Stimulated activated CD4-positive, alpha-beta T cell treated with anti-CD3 and anti-CD28 coated beads, Interleukin-15, amount 100 ng/mL, for 1 hour (primary cell): ENCODE measurements around the gene CACNG7.

Experiments used
- DNase-seq, 2 donors: peaks; one replicate each; pipeline ENCODE4 v3.0.0-alpha.2; 2020; ENCODE audit warnings: low read depth in 1 of 2, low spot score in 1 of 2

The CACNG7 gene

GRCh38 chr19:53951947-53952346, 42.9 kb downstream of the CACNG7 start:
- no peak for DNase-seq

GRCh38 chr19:53953383-53953782, 44.3 kb downstream of the CACNG7 start:
- no peak for DNase-seq

- no peak for DNase-seq
These were observed 48.5 kb downstream of the CACNG7 start for GRCh38 chr19:53957448-53958167.

GRCh38 chr19:53958168-53958571, 49.1 kb downstream of the CACNG7 start:
- DNase-seq = no peak

DNA sequence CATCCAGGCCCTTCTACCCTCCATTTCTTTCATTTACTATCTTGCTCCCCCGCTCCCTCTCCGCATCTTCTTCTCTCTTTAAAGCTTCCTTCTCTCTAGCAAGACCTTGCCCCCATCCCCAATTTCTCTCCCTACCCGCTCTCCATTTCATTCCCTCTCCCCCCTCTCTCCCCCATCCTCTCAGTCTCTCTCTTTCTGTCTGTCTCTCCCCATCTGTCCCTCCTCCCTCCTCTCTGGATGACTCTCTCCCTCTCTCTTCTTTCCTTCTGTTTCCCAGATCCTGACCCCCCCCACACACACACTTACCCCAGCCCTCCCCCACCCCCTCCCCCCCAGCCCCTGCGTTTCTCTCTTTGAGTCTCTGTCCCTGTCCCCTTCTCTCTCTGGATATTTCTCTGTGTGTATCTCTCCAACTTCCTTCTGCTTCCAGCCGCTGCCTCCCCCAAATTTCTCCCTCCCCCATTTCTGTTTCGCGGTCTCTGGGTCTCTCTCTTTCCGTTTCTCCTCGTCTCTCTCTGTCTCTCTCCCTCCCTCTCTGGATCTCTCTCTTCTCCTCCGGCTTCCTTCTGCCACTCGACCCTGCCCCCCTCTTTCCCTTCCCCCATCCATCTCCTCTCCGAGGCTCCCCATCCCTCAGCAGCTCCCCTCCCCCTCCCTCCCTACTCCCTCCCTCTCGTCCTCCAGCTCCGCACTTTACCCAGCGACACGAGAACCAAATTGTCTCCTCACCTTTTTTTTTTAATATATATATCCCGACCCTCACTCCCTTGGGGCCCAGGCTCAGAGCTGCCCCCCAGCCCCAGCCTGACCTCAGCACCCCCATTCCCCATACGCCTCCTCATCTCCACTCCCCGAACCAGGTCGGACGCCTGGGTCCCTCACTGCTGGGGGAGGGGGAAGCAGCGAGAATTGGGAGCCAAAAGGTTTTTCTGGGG, 50.0 kb downstream of the CACNG7 start:
- DNase-seq = no peak

DNA sequence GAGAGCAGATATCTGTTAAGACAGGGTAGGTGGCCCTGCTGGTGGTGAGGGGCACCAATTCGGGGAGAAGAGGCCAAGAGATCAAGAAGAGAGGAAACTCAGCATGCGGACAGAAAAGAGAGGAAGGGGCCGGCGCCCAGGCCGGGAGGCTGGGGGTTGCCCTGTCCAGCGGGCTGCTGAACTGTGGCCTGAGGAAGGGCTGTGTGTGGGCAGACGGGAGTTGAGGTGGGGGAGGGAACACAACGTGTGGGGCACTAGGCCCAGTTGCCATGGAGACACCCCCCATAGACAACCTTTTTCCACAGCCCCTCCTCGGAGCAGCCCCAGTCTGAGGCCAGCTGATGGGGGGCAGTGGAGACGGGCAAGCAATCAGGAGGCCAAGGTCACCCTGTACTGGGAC, 51.1 kb downstream of the CACNG7 start:
- DNase-seq = no peak

DNA sequence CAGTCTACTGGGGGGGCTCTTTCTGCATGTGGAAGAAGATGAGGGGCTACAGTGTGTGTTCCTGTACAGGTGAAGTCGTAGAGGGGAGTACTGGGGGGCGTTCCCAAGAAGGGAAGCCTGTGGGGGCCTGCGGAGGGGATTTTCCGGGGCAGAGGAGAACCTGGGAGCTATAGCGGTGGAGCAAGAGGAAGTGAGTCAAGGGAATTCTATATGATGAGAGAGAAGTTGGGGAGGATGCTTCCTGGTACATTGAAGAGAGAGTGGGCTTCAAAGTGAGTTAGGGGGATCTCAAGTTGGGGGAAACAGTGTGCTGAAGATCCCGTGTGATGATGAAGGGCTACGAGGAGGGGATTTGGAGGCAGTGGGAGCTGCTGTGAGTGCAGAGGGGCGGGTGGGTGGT, 51.8 kb downstream of the CACNG7 start:
- no peak for DNase-seq

- DNase-seq = no peak
These were observed 52.7 kb downstream of the CACNG7 start for GRCh38 chr19:53961523-53962356.

DNA sequence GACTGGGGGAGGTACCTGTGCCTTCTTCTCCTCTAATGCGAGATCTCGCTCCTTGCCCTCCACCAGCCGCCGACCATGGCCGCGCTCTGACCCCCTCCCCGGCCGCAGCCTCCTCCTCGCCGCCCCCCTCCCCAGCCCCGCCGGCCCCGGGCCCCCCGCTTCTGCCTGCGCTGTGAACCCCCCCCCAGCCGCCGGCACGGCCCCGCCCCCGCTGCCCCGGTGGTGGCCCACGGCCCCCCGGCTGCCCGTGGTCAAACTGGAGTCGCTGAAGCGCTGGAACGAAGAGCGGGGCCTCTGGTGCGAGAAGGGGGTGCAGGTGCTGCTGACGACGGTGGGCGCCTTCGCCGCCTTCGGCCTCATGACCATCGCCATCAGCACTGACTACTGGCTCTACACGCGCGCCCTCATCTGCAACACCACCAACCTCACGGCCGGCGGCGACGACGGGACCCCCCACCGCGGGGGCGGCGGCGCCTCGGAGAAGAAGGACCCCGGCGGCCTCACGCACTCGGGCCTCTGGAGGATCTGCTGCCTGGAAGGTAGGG, 53.9 kb downstream of the CACNG7 start, which contains the start of gene CACNG8:
CACNG8 (plus strand) TSS at position 51 of the 545 bp plus-strand sequence.
- DNase-seq = no peak

DNA sequence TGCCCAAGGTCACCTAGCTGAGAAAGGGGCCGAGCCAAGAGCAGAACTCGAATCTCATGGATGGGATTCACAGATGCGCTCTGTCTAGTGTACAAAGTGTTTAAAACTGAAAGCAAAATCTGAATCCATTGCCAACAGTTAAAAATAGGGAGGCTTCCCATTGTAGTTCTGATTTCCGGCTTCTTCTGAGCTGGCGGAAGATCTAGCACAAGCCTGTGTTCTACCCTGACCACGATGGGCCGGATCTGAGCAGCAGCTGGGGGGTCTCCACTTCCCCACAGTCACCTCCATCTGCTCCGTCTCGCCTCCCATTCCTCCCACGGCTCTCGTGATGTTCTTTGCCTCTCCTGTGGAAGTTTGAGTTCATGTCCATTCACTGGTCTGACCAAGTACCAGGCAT, 56.0 kb downstream of the CACNG7 start:
- DNase-seq = no peak

GRCh38 chr19:53966931-53967330, 57.9 kb downstream of the CACNG7 start:
- no peak for DNase-seq

GRCh38 chr19:53969366-53969765, 60.3 kb downstream of the CACNG7 start:
- DNase-seq = no peak

- no peak for DNase-seq
These were observed 62.6 kb downstream of the CACNG7 start for GRCh38 chr19:53971673-53972072.

DNA sequence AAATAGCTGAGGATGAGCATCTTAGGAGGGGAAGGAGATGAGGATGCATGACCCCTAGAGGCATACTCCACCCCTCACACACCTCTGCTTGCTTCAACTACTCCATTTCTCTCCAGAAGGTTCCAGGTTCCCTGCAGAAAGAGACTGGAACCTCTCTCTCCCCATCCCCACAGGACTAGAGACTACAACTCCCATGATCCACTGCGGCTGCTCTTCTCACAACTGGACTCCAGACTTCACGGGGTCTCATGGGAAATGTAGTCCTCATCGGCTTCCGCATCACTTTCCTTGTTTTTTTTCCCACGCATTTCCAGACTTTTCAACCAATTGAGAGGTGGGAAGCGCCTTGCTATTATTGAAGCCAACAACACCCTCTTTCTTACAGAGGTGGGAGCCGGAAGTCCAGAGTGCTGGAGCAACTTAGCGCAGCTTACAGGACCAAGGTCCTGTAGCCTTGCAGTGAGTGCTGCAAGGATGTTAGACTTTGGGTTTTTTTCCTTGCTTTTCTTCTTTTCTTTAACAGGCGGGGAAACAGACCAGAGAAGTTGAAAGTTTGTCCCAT, 68.4 kb downstream of the CACNG7 start:
- DNase-seq = peak; percentile 15 to 28

DNA sequence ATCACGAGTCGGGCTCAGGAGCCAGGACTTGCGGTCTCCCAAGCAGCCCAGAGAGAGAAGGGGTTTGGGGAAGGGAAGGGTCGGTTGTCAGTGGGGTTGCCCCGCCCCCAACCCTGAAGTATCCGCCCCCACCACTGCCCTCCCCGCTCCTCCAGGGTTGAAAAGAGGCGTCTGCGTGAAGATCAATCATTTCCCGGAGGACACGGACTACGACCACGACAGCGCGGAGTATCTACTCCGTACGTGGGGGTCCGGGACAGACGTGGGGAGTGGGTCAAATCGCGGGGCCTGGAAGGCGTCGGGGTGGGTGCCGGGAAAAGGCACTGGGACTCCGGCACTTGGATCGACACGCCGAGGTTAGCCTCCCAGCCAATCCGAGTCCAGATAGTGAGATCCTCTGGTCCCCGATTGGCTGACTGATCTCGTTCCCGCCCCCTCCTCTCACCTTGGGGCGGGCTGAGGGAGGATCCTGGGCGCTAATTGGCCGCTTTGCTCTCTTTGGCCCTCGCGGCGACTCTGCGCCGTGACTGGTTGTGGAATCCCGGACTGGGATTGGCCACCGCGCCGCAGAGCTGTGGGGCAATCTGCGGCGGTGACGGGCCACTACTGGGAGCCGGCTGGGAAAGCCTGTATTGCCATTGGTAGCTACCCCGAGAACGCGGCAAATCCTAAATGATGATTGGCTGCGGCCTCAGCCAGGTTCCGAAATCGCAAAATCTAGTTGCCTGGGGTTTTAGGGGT, 69.1 kb downstream of the CACNG7 start:
- peak in 1 of 2 donors; percentile 14 for DNase-seq

DNA sequence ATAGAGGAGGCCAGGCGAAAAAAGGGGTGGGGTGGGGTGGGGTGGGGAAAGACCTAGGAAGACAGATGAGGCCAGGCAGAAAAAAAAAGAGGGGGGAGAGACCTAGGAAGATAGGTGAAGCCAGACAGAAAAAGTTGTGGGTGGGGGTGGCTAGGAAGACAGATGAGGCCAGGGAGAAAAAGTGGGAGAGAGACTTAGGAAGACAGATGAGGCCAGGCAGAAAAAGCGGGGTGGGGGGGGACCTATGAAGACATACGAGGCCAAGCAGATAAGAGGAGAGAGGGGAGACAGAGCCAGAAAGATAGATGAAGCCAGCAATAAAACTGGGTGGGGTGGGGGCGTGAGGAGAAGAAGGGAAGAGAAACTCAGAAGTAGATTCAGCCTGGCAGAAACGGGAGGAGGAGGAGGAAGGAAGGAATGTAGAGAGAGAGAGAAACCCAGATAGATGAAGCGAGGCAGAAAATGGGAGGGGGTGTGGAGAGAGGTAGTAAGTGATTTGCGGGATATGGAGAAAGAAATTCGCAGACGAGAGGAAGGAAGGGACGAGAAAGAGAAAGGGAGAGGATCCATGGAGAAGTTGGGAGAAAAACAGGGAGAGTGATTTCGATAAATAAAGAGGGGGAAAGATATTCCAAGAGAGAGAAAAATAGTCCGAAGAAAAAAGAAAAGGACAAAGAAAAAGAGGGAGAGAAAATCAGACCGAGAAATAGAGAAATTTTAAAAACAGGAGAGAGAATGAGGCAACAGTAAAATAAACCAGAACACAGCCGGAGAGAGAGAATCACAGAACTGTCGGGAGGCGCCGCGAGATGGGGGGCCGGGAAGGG, 70.1 kb downstream of the CACNG7 start:
- no peak for DNase-seq

DNA sequence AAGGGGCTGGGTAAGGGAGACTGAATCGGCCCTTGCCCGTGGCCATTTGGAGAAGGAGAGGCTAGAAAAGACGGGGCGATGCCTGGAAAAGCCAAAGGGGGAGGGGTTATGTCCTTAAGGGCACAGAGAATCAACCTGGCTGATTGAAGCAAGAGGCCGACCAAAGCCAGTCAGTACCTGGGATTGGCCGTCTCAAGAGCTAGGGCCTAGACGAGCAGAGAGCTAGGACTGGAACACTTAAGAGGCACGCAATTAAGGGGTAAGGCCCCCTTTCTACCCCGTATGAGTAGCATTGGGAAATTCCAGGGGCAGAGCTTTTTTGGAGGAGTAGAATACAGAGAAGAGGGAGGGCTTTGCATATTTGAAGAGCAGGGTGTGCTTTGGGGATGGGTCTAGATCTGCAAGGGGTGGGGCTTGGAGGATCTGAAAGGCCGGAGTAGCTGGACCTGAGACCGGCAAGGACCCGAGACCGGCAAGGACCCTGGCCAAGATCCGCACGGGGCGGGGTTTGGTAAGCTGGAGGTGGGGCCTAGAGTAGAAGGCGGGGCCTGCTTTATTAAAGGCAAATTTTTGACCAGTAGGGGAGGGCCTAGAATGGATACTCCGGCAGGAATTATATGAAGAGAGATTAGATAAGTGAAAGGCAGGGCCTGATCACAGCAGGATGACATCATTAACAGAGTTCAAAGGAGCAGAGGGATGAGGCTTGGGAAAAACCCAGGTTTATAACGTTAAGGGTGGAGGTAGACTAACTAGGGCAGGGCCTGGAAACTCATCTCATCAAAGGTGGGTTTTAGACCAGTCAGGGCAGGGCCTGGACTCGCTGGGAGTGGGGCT, 71.7 kb downstream of the CACNG7 start:
- no peak for DNase-seq

DNA sequence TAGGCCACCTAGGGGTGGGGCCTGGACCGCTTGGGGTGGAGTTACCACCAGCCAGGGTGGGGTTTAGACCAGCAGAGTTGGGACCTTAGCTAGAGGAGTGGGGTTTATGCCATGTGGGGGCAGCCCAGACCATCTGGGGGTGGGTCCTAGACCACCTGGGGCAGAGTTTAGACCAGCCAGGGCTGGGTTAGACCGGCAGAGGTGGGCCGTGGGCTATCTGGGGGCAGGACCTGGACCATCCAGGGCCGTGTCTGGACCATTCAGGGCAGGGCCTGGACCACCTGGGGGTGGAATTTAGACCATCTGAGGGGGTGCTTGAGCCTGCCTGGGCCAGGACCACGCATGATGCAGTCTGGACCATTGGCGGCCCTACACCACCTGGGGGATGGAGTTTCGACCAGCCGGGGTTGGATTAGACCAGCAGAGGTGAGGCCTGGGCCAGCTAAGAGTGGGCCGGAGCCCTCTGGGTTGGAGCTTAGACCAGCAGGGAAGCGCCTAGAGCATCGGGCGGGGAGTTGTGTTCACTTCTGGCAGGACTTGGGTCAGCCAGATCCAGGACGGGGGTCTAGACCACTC, 72.4 kb downstream of the CACNG7 start:
- no peak for DNase-seq
